ENCODE data around the gene BUD13. TPM values are rescaled to one million over a fixed set of nuclear protein-coding genes. Genes with fewer than 3 reads are reported as not detected.

BUD13 gene
- total and polyA plus RNA-seq, 4 donors: 10.3 to 15.7 (median 12.8) TPM

DNA sequence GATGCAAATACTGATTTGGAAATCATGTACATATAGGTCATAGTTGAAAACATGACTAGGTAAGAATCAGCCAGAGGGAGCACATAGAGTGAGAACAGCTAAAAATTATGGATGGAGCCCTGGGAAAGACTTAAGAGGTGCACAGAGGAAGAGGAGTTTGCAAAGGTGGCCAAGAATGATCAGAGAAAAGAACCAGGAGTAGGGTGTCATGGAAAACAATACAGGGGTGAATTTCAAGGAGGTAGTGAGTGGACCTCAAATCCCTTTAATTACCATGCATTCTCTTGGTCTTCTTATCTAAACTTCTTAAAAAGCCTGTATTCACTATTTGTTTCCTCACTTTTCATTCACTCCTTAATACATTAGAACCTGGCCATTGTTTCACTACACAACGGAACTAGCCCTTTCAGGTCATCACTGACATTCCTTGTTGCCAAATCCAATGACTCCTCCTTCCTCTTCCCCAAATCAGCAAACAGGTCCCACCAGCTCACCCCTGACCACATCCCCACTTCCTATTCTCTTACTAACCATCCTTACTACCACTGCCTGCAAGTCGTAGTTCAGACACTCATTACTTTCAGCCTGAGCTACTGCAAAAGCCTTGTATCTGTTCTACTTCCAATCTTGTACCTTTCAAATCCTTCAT is 22.6 kb downstream of the BUD13 start:
- no peaks in the 10 kb centered on the region for H3K4me1 ChIP-seq (ENCODE audit: control insufficient read depth in 1 of 2, insufficient read depth in 2 of 2, low read length in 2 of 2)
- WGBS, 2 donors: 95 to 98% methylated on average over 2 of the region's 2 CpGs
- ATAC-seq (ENCODE audit: low FRiP score): no peak
- no peaks in the 10 kb centered on the region for H3K9me3 ChIP-seq (ENCODE audit: control insufficient read depth, low read length)
- H3K4me3 ChIP-seq (ENCODE audit: low read length in 2 of 2): no peak overlapping the region
- H3K27me3 ChIP-seq (ENCODE audit: control insufficient read depth in 1 of 2, insufficient read depth in 2 of 2, low read length in 1 of 2): no peaks in the 10 kb centered on the region
- no peak overlapping the region for H3K27ac ChIP-seq (ENCODE audit: low read depth in 1 of 2, low read length in 2 of 2)
- intact Hi-C loops (cut with DNase I): no loop called here
- peaks cover 5 to 8% of the 10 kb centered on the region in 2 donors for H3K36me3 ChIP-seq (ENCODE audit: control insufficient read depth in 1 of 2, insufficient read depth in 2 of 2, low read length in 1 of 2)
- DNase-seq: no peak

DNA sequence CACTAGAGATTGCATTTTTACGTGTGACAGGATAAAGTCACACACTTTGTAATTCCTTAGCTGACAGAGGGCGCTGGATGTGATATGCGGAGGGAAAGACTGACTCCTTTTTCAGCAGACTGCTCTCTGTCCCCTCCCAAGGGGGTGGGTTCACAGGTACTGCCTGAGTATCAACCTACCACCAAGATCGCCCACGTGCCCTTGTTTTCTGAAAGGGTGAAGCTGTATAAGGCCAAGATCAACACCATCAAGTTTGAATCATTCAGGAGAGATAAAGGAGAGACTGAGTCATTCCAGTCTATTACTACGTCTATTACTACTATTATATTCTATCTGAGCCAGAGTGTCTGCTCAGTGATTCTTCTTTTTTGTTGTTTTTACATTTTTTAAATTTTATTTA is 30.7 kb downstream of the BUD13 start:
- Histone ChIP-seq H3K4me3 (ENCODE audit: low read length in 2 of 2) (no peak overlapping the region), H3K27me3 (ENCODE audit: control insufficient read depth in 1 of 2, insufficient read depth in 2 of 2, low read length in 1 of 2) (no peaks in the 10 kb centered on the region), H3K4me1 (ENCODE audit: control insufficient read depth in 1 of 2, insufficient read depth in 2 of 2, low read length in 2 of 2) (peaks cover 0 to 1% of the 10 kb centered on the region in 2 donors), H3K9me3 (ENCODE audit: control insufficient read depth, low read length) (no peaks in the 10 kb centered on the region), H3K27ac (ENCODE audit: low read depth in 1 of 2, low read length in 2 of 2) (no peak overlapping the region), H3K36me3 (ENCODE audit: control insufficient read depth in 1 of 2, insufficient read depth in 2 of 2, low read length in 1 of 2) (peaks cover 0 to 2% of the 10 kb centered on the region in 2 donors)
- ATAC-seq (ENCODE audit: low FRiP score): no peak
- intact Hi-C loops (cut with DNase I): no loop called here
- no peak for DNase-seq
- 63% methylated on average over 6 of the region's 6 CpGs for WGBS, 2 donors

DNA sequence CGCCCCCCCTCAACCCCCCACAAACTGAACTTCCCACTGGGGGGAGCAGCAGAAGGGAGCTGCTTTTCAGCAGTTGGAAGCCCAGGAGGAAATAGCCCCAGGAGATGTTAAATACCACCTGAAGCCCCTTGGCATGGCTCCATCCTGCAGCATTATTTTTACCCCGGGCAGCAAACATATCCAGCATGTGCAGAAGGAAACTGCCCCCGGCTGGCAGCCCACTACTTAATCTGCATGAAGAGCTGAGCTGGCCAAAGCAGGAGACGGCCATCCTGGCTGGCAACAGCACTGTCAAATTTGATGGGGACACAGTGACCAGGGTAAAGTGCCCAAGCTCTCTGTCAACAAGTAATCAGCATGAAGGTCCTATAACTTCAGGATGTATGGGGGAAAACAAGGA is 32.0 kb downstream of the BUD13 start:
- peaks cover 0 to 1% of the 10 kb centered on the region in 2 donors for H3K4me1 ChIP-seq (ENCODE audit: control insufficient read depth in 1 of 2, insufficient read depth in 2 of 2, low read length in 2 of 2)
- H3K9me3 ChIP-seq (ENCODE audit: control insufficient read depth, low read length): no peaks in the 10 kb centered on the region
- no peaks in the 10 kb centered on the region for H3K27me3 ChIP-seq (ENCODE audit: control insufficient read depth in 1 of 2, insufficient read depth in 2 of 2, low read length in 1 of 2)
- H3K27ac ChIP-seq (ENCODE audit: low read depth in 1 of 2, low read length in 2 of 2): no peak overlapping the region
- H3K36me3 ChIP-seq (ENCODE audit: control insufficient read depth in 1 of 2, insufficient read depth in 2 of 2, low read length in 1 of 2): no peaks in the 10 kb centered on the region
- no peak overlapping the region for H3K4me3 ChIP-seq (ENCODE audit: low read length in 2 of 2)
- DNase-seq (no peak), ATAC-seq (ENCODE audit: low FRiP score) (no peak)
- intact Hi-C loops (cut with DNase I): no loop called here
- 69 to 70% methylated on average over 4 of the region's 4 CpGs for WGBS, 2 donors

DNA sequence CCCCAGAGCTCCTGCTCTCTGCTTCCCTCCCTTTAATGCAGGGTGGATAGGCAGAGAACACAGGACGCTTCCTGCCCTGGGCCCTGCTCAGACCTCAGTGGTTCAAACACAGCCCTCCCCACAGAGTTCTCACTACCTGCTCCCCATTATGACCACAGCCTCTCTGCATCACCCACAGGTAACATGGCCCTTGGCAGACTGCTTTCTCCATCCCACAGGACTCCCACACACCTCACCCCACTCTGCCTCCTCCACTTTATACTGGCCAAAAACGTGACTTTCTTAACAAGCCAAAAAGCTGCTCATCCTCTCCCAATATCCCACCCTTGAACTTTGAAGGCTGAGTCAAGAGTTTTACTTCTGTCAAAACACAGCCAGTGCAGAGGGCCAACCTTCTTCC is 33.8 kb downstream of the BUD13 start:
- H3K4me3 ChIP-seq (ENCODE audit: low read length in 2 of 2): no peak overlapping the region
- H3K9me3 ChIP-seq (ENCODE audit: control insufficient read depth, low read length): no peaks in the 10 kb centered on the region
- intact Hi-C loops (cut with DNase I): no loop called here
- DNase-seq (no peak), ATAC-seq (ENCODE audit: low FRiP score) (no peak)
- H3K36me3 ChIP-seq (ENCODE audit: control insufficient read depth in 1 of 2, insufficient read depth in 2 of 2, low read length in 1 of 2): no peaks in the 10 kb centered on the region
- H3K4me1 ChIP-seq (ENCODE audit: control insufficient read depth in 1 of 2, insufficient read depth in 2 of 2, low read length in 2 of 2): peaks cover 0 to 1% of the 10 kb centered on the region in 2 donors
- no peaks in the 10 kb centered on the region for H3K27me3 ChIP-seq (ENCODE audit: control insufficient read depth in 1 of 2, insufficient read depth in 2 of 2, low read length in 1 of 2)
- H3K27ac ChIP-seq (ENCODE audit: low read depth in 1 of 2, low read length in 2 of 2): no peak overlapping the region
- WGBS, 2 donors: 71 to 88% methylated on average over 1 to 2 of the region's 2 CpGs

DNA sequence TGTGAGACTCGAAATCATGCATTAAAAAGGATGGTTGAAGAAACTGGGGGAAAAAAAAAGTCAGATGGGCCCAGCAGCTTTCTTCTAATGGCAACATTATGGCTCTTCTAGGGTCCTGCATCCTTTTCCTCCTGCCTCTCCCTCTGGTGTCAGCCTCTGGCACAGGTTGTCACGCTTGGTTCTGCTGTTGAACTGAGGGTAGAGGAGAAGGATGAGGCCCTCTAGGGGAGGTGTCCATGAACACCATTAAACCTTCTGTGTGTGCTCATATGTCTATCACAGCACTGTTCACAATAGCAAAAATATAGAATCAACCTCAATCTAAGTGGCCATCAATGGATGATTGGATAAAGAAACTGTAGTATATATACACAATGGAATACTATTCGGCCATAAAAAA is 36.0 kb downstream of the BUD13 start:
- H3K4me1 ChIP-seq (ENCODE audit: control insufficient read depth in 1 of 2, insufficient read depth in 2 of 2, low read length in 2 of 2): no peaks in the 10 kb centered on the region
- 92 to 93% methylated on average over 3 of the region's 3 CpGs for whole genome bisulfite sequencing, 2 donors
- no peaks in the 10 kb centered on the region for H3K36me3 ChIP-seq (ENCODE audit: control insufficient read depth in 1 of 2, insufficient read depth in 2 of 2, low read length in 1 of 2)
- no peak for ATAC-seq (ENCODE audit: low FRiP score)
- intact Hi-C loops (cut with DNase I): no loop called here
- no peak overlapping the region for H3K4me3 ChIP-seq (ENCODE audit: low read length in 2 of 2)
- H3K27me3 ChIP-seq (ENCODE audit: control insufficient read depth in 1 of 2, insufficient read depth in 2 of 2, low read length in 1 of 2): no peaks in the 10 kb centered on the region
- no peaks in the 10 kb centered on the region for H3K9me3 ChIP-seq (ENCODE audit: control insufficient read depth, low read length)
- H3K27ac ChIP-seq (ENCODE audit: low read depth in 1 of 2, low read length in 2 of 2): no peak overlapping the region
- DNase-seq: no peak

DNA sequence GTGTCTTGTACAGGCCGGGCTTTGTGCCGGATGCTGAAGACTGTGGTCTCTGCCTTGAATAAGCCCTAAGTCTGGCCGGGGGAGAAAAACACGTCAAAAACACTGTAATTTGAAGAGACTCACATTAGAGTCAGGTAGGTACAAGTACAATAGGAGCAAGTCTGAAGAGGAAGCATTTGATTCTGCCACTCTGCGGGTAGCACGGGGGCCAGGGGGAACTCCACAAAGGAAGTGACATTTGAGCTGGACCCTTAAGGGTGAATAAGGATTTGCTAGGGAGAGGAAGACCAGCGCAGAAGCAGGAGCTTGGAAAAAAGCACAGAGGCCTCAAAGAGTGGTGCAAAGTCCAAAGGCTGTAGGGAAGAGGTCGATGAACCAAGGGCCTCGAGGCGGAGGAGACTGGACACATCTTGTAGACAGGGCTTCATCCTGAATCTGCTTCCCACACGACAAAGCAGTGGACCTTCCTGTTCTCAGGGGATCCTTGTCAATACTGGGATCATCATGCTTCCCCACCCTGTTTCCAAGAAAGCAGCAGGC is 38.7 kb downstream of the BUD13 start:
- ATAC-seq (ENCODE audit: low FRiP score) (no peak), DNase-seq (no peak)
- Histone ChIP-seq H3K36me3 (ENCODE audit: control insufficient read depth in 1 of 2, insufficient read depth in 2 of 2, low read length in 1 of 2) (no peaks in the 10 kb centered on the region), H3K27me3 (ENCODE audit: control insufficient read depth in 1 of 2, insufficient read depth in 2 of 2, low read length in 1 of 2) (no peaks in the 10 kb centered on the region), H3K9me3 (ENCODE audit: control insufficient read depth, low read length) (no peaks in the 10 kb centered on the region), H3K4me1 (ENCODE audit: control insufficient read depth in 1 of 2, insufficient read depth in 2 of 2, low read length in 2 of 2) (no peaks in the 10 kb centered on the region), H3K4me3 (ENCODE audit: low read length in 2 of 2) (no peak overlapping the region), H3K27ac (ENCODE audit: low read depth in 1 of 2, low read length in 2 of 2) (no peak overlapping the region)
- intact Hi-C loops (cut with DNase I): no loop called here
- WGBS, 2 donors: 91% methylated on average over 11 of the region's 11 CpGs

DNA sequence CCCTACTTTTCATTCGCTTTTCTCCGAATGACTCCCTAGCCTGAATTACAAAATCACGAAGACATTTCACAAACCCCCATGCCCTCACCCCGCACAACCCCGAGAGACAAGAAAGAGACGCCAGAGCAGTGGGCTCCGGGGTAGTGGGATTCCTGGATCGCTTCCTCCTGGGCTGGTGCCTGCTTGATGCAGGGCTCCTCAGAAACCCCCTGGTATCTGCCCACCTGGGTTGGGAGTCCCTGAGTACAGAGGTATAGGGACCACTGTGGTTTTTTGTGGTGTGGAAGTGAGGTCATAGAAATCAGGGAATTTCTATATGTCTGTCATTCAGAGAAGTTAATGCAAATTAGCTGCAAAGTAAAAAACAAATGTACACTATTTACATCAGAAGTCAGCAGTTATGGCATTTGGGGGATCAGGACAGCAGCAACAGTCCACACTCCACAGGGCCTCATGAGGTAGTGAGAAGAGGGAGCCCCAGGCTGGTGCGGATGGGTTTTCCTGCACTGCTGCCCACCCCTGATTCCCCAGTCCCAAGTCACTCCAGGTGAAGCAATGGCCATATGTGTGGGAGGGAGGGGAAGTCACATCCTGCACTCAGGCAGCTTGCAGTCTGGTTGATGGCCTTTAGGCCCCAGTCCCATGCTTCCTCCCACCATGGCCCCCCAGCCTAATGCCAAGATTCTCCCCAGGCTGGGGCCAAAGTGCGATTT is 39.6 kb downstream of the BUD13 start:
- H3K9me3 ChIP-seq (ENCODE audit: control insufficient read depth, low read length): no peaks in the 10 kb centered on the region
- no peaks in the 10 kb centered on the region for H3K36me3 ChIP-seq (ENCODE audit: control insufficient read depth in 1 of 2, insufficient read depth in 2 of 2, low read length in 1 of 2)
- no peaks in the 10 kb centered on the region for H3K27me3 ChIP-seq (ENCODE audit: control insufficient read depth in 1 of 2, insufficient read depth in 2 of 2, low read length in 1 of 2)
- no peak for DNase-seq
- no peak for ATAC-seq (ENCODE audit: low FRiP score)
- H3K4me1 ChIP-seq (ENCODE audit: control insufficient read depth in 1 of 2, insufficient read depth in 2 of 2, low read length in 2 of 2): no peaks in the 10 kb centered on the region
- H3K4me3 ChIP-seq (ENCODE audit: low read length in 2 of 2): no peak overlapping the region
- intact Hi-C loops (cut with DNase I): no loop called here
- 73 to 75% methylated on average over 10 of the region's 10 CpGs for WGBS, 2 donors
- H3K27ac ChIP-seq (ENCODE audit: low read depth in 1 of 2, low read length in 2 of 2): no peak overlapping the region

DNA sequence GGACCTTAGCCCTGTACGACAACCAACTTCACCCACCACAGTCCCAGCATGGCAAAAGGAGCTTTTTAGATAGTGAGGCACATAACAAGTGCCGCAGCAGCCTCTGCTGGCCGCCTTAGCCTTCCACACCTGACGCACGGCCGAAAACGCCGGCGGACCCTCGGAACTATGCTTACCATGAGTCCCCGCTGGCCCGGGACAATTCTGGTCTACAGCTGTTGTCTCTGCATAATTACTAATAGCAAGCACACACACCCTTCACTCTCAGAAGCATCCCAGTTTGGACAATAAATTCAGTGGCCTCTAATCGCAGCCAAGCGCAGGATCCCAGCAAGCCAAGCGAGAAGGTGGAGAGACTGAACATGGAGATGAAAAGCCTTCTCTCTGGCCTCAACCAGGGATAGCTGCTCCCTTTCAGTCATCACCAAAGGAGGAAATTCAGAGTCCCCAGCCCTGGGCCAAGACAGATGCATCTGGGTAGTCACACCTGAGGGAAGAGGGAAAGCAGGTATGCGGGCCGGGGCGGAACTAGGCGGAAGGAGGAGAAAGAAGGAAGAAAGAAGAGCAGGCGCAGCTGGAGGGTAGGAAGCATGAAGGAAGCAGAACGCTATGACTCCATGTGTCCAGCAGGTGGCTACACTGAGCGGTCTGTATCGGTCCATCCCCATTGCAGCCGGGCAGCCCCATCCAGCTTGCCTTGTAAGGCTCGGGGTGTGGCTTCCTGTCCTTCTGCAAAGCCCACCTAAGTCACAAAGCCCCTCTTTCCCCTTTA is 40.3 kb downstream of the BUD13 start:
- Histone ChIP-seq H3K27me3 (ENCODE audit: control insufficient read depth in 1 of 2, insufficient read depth in 2 of 2, low read length in 1 of 2) (no peaks in the 10 kb centered on the region), H3K4me3 (ENCODE audit: low read length in 2 of 2) (no peak overlapping the region), H3K36me3 (ENCODE audit: control insufficient read depth in 1 of 2, insufficient read depth in 2 of 2, low read length in 1 of 2) (no peaks in the 10 kb centered on the region), H3K4me1 (ENCODE audit: control insufficient read depth in 1 of 2, insufficient read depth in 2 of 2, low read length in 2 of 2) (no peaks in the 10 kb centered on the region), H3K9me3 (ENCODE audit: control insufficient read depth, low read length) (no peaks in the 10 kb centered on the region), H3K27ac (ENCODE audit: low read depth in 1 of 2, low read length in 2 of 2) (no peak overlapping the region)
- ATAC-seq (ENCODE audit: low FRiP score) (peak; percentile 71), DNase-seq (peak in 1 of 2 donors; percentile 59)
- intact Hi-C loops (cut with DNase I): no loop called here
- WGBS, 2 donors: 47 to 49% methylated on average over 25 of the region's 25 CpGs
